ENCODE results near the gene GPBP1.
A peak's percentile ranks its signal among the peaks of the same experiment; 100 is the strongest.
"Not testable (repeated sequence)": the region's sequence is repeated elsewhere in the genome, so short reads cannot be mapped to it uniquely, and the experiment has no call there.

GPBP1 gene

DNA sequence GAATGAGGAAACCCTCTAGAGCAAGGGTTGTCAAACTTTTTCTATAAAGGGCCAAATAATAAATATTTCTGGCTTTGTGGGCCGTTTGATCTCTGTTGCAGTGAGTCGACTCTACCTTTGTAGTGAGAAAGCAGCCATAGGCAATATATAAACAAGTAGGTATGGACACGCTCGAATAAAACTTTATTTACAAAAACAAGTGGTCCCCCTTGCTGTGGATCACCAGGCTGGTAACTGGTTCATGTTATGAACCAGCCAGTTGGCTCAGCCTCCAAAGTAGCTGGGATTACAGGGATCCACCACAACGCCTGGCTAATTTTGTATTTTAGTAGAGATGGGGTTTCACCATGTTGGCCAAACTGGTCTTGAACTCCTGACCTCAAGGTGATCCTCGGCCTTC lies 118.5 kb downstream of the GPBP1 start:
- no peak for DNase-seq

DNA sequence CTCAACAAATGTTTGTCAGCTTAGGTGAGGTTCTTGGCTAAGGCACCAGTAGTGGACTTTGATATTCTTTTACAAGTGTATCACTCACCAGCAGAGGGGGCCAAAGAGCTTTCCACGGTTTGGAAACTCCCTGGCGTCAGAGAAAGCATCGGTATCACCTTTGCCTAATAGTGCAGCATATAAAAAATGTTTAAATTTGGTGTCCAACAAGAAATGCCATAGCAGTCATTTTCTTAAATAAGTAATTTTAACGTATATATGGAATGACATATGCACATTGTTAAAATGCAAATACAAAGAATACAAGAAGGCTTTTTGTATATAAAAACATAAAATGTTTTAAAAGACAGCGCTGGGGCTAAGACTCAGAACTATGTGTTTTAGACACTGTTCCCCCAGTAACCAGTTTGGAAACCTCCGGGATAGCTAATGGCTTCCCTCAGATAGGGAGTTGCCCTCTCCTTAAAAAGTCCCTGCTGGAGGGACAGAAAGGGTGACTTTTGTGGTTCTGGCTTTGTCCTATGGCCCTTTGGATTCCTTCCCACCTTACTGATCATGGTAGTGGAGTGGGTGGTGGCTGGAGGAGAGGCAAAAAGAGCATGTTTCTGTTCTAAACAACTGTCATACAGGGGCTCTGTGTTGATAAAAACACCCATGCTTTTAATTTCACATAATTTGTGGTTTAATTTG lies 124.6 kb downstream of the GPBP1 start:
- peak; percentile 43 for DNase-seq

DNA sequence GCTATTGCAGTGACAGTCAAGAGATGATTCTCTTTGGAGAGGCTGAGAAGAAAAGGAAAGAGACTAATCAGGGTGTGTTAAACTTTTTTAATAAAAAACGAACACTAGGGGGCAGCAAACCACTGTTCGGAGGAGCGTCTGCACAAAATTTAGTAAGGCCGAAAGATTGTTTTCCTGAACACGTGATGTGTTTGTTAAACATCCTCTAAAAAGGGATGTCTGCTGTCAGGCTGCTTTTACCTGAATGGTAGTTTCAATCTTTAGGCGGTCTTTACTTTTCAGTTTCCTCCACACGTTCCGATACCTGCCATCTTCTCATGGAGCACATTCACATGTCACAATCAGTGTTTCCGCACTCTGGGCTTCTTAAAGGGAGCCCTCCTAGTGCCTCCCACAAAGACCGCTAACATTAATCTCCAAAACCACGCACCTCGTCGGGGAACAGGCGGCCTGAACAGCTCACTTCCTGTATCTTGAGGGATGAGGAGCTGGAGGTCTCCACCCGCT lies 125.2 kb downstream of the GPBP1 start:
- DNase-seq = peak; percentile 25

DNA sequence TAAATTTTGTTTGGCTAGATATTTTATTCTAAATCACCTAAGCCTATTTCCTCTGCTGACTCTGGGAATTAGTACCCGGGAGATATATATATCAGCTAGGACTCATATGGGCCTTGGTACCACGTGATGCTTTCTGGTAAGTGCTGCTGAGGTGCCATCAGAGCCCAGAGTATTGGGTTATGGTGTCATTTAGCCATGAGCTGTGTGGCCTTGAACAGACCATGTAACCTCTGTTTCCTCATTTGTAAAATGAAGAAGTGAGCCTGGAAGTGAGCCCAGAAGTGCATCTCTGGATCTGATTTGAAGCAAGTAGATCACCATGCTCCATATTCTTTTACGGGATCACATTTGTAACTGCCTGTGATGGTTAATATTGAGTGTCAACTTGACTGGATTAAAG lies 126.1 kb downstream of the GPBP1 start:
- DNase-seq = no peak

DNA sequence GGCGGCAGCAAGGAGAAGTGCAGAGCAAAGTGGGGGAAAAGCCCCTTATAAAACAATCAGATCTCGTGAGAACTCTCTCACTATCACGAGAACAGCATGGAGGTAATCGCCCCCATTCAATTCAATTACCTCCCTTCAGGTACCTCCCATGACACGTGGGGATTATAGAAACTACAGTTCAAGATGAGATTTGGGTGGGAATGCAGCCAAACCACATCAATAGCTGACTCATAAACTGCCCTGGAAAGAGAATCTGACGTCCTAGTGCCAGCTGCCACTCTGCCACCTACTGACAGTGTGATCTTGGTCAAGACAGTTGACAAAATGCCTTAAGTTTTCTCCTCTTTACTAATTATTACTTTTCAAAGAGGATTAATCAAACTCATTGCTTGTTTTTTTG lies 128.3 kb downstream of the GPBP1 start:
- peak; percentile 12 for DNase-seq

DNA sequence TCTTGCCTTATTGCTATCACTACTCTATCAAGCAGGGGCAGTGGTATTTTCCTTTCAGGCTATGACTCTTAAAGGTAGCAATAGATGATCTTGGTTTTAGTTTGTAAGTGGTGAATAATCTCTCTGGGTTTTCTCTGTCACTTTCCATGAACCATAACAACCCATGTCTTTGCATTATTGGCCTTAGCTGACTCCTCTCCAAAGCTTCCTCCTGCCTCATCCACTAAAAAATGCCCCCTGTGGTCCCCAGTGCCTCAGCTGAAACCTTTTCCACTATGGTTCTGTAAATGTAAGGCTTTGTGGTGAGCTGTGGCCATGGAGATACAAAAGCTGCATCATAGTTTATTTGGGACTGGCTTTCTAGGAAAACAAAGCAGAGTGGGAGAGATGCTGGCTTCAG lies 128.8 kb downstream of the GPBP1 start:
- no peak for DNase-seq

DNA sequence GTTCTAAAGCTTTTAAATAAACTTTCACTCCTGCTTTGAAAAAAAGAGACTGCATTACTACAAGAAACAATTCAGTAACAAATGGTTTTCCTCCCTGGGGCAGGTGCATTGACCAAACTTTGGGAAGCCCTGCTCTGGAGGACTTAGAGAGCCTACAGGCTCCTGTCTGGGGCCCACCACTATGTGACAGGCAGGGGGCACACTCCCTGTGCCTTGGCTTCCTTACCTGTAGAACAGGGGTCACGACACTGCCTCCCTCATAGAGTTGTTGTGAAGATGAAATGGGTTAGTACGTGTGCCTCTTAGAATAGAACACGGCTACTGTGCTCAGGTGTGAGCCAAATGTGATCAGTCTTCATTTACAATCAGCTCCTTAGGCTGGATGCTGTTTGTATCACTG lies 130.1 kb downstream of the GPBP1 start:
- no peak for DNase-seq

DNA sequence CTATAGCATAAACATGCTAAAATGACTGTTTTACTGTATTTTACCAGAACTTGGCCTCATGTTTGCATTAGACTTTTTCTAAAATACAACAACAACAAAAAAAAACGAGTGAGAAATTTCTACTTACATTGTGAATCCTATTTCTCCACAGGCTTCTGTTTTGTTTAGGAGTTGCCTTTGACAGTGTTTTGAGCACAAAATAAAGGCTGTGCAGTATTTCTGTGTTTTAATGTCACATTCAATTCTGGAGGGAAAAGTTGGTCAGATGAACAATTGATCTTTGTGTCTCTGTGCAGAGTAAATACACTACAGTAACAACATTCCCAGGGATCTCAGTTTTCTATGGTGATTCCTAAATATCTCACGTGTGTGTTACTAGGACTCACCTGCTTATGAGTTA lies 131.1 kb downstream of the GPBP1 start:
- DNase-seq = no peak

DNA sequence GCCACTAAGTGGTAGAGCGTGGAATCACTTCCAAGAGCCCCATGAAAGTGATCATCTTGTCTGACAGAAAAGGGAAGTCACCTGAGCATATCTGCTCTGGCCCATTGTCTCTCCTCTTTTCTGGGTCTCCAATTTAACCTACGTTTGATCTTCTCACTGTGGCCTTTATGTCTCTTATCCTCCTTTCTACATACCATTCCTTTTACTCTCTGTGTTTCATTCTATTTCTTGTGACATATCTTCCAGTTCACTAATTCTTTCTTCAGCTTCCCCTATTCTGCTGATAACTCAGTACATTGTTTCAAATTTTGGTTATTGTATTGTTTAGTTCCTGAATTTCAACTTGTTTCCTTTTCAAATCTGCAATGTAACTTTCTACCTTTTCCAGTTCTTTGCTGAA lies 132.5 kb downstream of the GPBP1 start:
- no peak for DNase-seq

DNA sequence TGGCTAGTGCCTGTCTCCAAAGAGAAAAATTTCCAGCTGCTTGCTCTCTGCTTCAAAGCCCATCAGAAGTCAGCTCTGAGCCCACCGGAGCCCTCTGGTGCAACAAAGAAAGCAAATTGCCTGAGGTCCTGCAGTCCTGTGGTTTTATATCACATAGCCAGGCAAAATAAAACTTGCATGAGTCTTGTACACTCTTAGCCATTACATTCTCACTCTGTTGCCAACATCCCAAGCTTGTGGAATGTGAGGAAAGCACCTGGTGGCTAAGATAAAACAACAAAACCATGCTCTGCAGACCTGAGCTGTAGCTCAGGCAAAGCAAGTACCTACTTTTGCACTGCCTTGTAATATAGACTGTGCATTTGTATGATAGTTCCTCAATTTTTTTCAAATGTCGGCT lies 133.7 kb downstream of the GPBP1 start:
- no peak for DNase-seq

DNA sequence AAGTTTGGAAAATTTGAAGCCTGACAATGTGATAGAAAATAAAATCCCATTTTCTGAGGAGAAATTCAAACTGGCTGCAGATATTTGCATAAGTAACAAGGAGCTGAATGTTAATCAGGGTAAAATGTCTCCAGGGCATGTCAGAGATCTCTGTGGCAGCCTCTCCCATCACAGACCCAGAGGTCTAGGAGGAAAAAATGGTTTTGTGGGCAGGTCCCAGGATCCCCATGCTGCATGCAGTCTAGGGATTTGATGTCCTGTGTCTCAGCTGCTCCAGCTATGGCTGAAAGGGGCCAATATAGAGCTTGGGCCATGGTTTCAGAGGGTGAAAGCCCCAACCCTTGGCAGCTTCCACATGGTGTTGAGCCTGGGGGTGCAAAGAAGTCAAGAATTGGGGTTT lies 135.2 kb downstream of the GPBP1 start:
- DNase-seq = not testable (repeated sequence)

DNA sequence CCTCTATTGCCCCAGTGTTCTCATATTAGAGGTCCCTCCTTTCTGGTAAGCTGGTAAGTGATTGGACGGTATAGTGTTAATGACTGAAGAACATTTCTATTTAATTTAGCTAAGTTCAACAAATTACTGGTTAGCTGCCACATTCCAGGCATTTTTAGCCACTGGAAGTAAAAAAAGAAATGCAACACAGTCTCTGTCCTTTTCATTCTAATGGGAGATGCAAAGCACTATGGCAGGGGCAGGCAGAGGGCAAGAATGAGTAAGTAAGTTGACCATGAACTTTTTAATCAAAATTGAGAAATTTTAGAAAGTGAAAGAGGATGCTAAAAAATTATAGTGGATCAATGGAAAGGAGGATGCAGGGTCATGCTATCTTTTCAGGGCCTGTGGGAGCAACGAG lies 137.4 kb downstream of the GPBP1 start:
- no peak for DNase-seq

DNA sequence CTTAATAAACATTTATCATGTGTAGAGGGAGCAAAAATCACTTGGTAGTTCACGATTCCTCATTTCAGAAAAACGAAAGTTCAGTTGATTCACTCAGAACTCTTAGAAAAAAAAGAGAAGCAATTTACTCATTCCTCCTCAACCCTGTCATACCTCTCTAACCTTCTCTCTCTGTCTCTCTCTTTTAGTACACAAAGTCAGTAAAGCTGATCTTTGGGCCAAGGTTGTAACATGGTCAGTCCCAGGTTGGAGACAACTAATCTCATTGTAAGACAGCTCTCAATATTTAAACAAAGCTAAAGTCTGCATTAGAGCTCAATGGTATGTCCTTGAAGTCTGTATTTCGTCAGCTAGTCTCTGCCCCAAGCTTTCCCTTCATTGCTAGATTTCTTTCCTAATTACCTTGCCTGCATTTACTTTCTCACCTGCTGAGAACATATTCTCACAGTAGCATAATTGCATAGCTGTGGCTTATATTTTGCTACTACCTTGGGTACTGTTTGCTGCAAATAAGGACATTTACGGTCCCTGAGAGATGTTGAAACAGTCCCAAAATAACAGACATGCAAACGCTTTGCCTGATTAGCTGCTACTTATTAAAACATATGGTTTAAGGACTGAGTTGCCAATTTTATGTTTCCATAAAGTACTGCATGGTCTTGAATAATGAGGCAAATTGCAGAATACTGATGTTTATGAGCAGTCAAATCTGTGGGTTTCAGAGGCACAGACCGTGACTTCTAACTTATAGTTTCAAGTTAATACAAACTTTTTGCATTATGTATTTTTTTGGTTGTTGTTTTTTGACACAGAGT lies 138.3 kb downstream of the GPBP1 start:
- no peak for DNase-seq

DNA sequence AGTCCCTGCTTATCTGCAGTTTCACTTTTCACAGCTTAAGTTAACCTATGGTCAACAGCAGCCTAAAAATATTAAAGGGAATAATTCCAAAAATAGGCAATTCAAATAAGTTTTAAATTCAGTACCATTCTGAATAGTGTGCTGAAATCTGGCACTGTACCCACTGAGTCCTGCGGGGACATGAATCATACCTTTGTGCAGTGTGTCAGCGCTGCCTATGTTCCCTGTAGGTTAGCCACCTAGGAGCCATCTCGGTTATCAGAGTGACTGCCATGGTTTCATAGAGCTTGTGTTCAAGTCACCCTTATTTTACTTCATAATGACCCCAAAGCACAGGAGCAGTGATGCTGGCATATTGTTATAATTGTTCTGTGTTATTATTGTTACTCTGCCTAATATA lies 139.9 kb downstream of the GPBP1 start:
- DNase-seq = no peak
